ENCODE data around the gene NEK7.

DNA sequence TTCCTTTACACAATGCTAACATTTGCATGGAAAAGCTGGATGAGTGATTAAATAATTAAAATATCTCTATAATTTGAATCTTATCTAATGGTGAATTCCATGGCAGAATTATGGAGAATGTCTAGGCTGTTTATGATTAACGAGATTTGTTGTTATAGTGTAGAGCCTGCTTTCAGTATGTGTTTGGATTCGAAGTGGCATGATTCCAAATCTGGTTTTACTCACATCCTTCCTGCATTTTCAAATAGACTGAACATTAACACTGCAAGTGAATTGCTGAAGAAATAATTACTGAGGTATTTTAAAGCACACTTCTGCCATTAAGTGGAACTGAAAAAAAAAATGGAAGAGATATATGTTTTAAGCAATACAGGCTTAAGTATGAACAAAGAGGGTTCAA lies 5.1 kb upstream of the NEK7 start:
- TF ChIP-seq, protein P1, sequence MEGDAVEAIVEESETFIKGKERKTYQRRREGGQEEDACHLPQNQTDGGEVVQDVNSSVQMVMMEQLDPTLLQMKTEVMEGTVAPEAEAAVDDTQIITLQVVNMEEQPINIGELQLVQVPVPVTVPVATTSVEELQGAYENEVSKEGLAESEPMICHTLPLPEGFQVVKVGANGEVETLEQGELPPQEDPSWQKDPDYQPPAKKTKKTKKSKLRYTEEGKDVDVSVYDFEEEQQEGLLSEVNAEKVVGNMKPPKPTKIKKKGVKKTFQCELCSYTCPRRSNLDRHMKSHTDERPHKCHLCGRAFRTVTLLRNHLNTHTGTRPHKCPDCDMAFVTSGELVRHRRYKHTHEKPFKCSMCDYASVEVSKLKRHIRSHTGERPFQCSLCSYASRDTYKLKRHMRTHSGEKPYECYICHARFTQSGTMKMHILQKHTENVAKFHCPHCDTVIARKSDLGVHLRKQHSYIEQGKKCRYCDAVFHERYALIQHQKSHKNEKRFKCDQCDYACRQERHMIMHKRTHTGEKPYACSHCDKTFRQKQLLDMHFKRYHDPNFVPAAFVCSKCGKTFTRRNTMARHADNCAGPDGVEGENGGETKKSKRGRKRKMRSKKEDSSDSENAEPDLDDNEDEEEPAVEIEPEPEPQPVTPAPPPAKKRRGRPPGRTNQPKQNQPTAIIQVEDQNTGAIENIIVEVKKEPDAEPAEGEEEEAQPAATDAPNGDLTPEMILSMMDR (IDR thresholded peaks at IDR 0.05; ENCODE audit: poor library complexity): no peak
- TF ChIP-seq EZH2phosphoT487 (IDR thresholded peaks at IDR 0.05; ENCODE audit: low read depth, severe bottlenecking, unreplicated experiment) (no peak), EZH2 (IDR thresholded peaks at IDR 0.05; ENCODE audit: borderline replicate concordance) (no peak)
